ENCODE data around the gene FAM184B.
A peak's percentile ranks its signal among the peaks of the same experiment; 100 is the strongest.

Gene FAM184B

GRCh38 chr4:17623451-17624001, 157.9 kb downstream of the FAM184B start:
- DNase-seq = no peak

- no peak for DNase-seq
Observed at GRCh38 chr4:17619416-17620105, 161.9 kb downstream of the FAM184B start.

GRCh38 chr4:17618926-17619325, 162.5 kb downstream of the FAM184B start:
- DNase-seq = no peak

GRCh38 chr4:17616283-17616682, 165.1 kb downstream of the FAM184B start:
- DNase-seq = no peak

GRCh38 chr4:17614416-17615299, 166.8 kb downstream of the FAM184B start, which contains the start of gene MED28:
MED28 (plus strand) TSS chr4:17614641; CDS start chr4:17614655, 14 bp downstream.
- DNase-seq = peak; percentile 93

- peak; percentile 32 for DNase-seq
Observed at GRCh38 chr4:17613761-17614415, 167.5 kb downstream of the FAM184B start.

- no peak for DNase-seq
Observed at GRCh38 chr4:17605236-17605635, 176.2 kb downstream of the FAM184B start.

GRCh38 chr4:17599826-17600225, 181.6 kb downstream of the FAM184B start:
- DNase-seq = no peak

- DNase-seq = no peak
Observed at GRCh38 chr4:17597517-17597916, 183.9 kb downstream of the FAM184B start.

- no peak for DNase-seq
Observed at GRCh38 chr4:17595471-17596005, 185.9 kb downstream of the FAM184B start.

GRCh38 chr4:17589355-17589754, 192.1 kb downstream of the FAM184B start:
- DNase-seq = no peak

- no peak for DNase-seq
Observed at GRCh38 chr4:17587094-17587822, 194.2 kb downstream of the FAM184B start.

- no peak for DNase-seq
Observed at GRCh38 chr4:17584521-17585213, 196.8 kb downstream of the FAM184B start.

- no peak for DNase-seq
Observed at GRCh38 chr4:17583941-17584340, 197.5 kb downstream of the FAM184B start.

- DNase-seq = no peak
Observed at GRCh38 chr4:17583276-17583675, 198.1 kb downstream of the FAM184B start.

GRCh38 chr4:17580969-17581368, 200.5 kb downstream of the FAM184B start:
- DNase-seq = no peak
